HUES64 (cell line): ENCODE results near the gene DDAH1.

ENCODE experiments used
- H3K27ac ChIP-seq: 2 replicates; pipeline ENCODE4 v1.7.0; 2013; ENCODE audit warnings: low read depth, low read length, inconsistent platforms
- H3K27me3 ChIP-seq: 2 replicates; pipeline ENCODE4 v1.6.1; 2013; ENCODE audit warnings: mild to moderate bottlenecking, low read length; ENCODE audit not compliant: insufficient read depth
- H3K36me3 ChIP-seq: 2 replicates; pipeline ENCODE4 v1.6.1; 2013; ENCODE audit warnings: mild to moderate bottlenecking, low read length; ENCODE audit not compliant: insufficient read depth
- H3K4me1 ChIP-seq: 2 replicates; pipeline ENCODE4 v1.6.1; 2013; ENCODE audit warnings: mild to moderate bottlenecking, low read length, moderate library complexity; ENCODE audit not compliant: insufficient read depth
- H3K4me3 ChIP-seq: 2 replicates; pipeline ENCODE4 v1.5.1; 2013; ENCODE audit warnings: mild to moderate bottlenecking, low read length, moderate library complexity
- H3K9ac ChIP-seq: 2 replicates; pipeline ENCODE4 v1.6.1; 2013; ENCODE audit warnings: mild to moderate bottlenecking, low read depth, low read length
- H3K9me3 ChIP-seq: 2 replicates; pipeline ENCODE4 v1.6.1; 2013; ENCODE audit warnings: low read depth, low read length; ENCODE audit not compliant: insufficient read depth
- WGBS: fragments of 150-250, 120-280 bp; methylation state at CpG from one replicate; pipeline ENCODE4 v1.1.7; 2013; ENCODE audit warnings: missing lambda C conversion rate; 5-methylcytosine and 5-hydroxymethylcytosine counted together

Gene DDAH1

GRCh38 chr1:85490270-85490985 is 25.5 kb upstream of the DDAH1 start:
- H3K4me1 ChIP-seq: no peaks in the 10 kb centered on the region; the same call in 1 of the 2 replicates
- H3K4me3 ChIP-seq: no peak overlapping the region
- no peaks in the 10 kb centered on the region for H3K36me3 ChIP-seq
- no peaks in the 10 kb centered on the region for H3K9me3 ChIP-seq
- no peak overlapping the region for H3K9ac ChIP-seq
- WGBS: 100% methylated on average over 1 of the region's 1 CpG
- no peaks in the 10 kb centered on the region for H3K27me3 ChIP-seq
- no peak overlapping the region for H3K27ac ChIP-seq

GRCh38 chr1:85488126-85488525 is 23.2 kb upstream of the DDAH1 start:
- Histone ChIP-seq H3K27ac (no peak overlapping the region), H3K27me3 (no peaks in the 10 kb centered on the region), H3K4me1 (no peaks in the 10 kb centered on the region), H3K36me3 (no peaks in the 10 kb centered on the region), H3K9ac (no peak overlapping the region), H3K9me3 (no peaks in the 10 kb centered on the region), H3K4me3 (no peak overlapping the region)
- 100% methylated on average over 1 of the region's 1 CpG for WGBS

- Histone ChIP-seq H3K9ac (no peak overlapping the region), H3K4me3 (no peak overlapping the region), H3K27ac (no peak overlapping the region), H3K27me3 (no peaks in the 10 kb centered on the region), H3K9me3 (no peaks in the 10 kb centered on the region), H3K36me3 (no peaks in the 10 kb centered on the region), H3K4me1 (no peaks in the 10 kb centered on the region)
- WGBS: 93% methylated on average over 3 of the region's 3 CpGs
Observed at GRCh38 chr1:85485516-85485915, 20.6 kb upstream of the DDAH1 start.

- no peaks in the 10 kb centered on the region for H3K36me3 ChIP-seq
- 80% methylated on average over 1 of the region's 1 CpG for WGBS
- no peaks in the 10 kb centered on the region for H3K27me3 ChIP-seq
- H3K9ac ChIP-seq: no peak overlapping the region
- no peak overlapping the region for H3K4me3 ChIP-seq
- no peaks in the 10 kb centered on the region for H3K9me3 ChIP-seq
- no peak overlapping the region for H3K27ac ChIP-seq
- no peaks in the 10 kb centered on the region for H3K4me1 ChIP-seq
Observed at GRCh38 chr1:85484716-85485115, 19.8 kb upstream of the DDAH1 start.

GRCh38 chr1:85484264-85484663 is 19.3 kb upstream of the DDAH1 start:
- Histone ChIP-seq H3K36me3 (no peaks in the 10 kb centered on the region), H3K27ac (no peak overlapping the region), H3K9ac (no peak overlapping the region), H3K9me3 (no peaks in the 10 kb centered on the region), H3K4me1 (no peaks in the 10 kb centered on the region), H3K27me3 (no peaks in the 10 kb centered on the region), H3K4me3 (no peak overlapping the region)
- WGBS: 94% methylated on average over 2 of the region's 2 CpGs

GRCh38 chr1:85481688-85482087 is 16.7 kb upstream of the DDAH1 start:
- Histone ChIP-seq H3K9ac (no peak overlapping the region), H3K4me3 (no peak overlapping the region), H3K36me3 (no peaks in the 10 kb centered on the region), H3K27me3 (no peaks in the 10 kb centered on the region), H3K27ac (no peak overlapping the region), H3K9me3 (no peaks in the 10 kb centered on the region), H3K4me1 (no peaks in the 10 kb centered on the region)
- WGBS: 93% methylated on average over 3 of the region's 3 CpGs

GRCh38 chr1:85480566-85480965 is 15.6 kb upstream of the DDAH1 start:
- H3K9me3 ChIP-seq: no peaks in the 10 kb centered on the region
- H3K4me1 ChIP-seq: no peaks in the 10 kb centered on the region
- H3K4me3 ChIP-seq: no peak overlapping the region
- H3K36me3 ChIP-seq: no peaks in the 10 kb centered on the region
- H3K27me3 ChIP-seq: no peaks in the 10 kb centered on the region
- 100% methylated on average over 1 of the region's 2 CpGs for WGBS
- no peak overlapping the region for H3K9ac ChIP-seq
- no peak overlapping the region for H3K27ac ChIP-seq

- no peaks in the 10 kb centered on the region for H3K27me3 ChIP-seq
- no peak overlapping the region for H3K4me3 ChIP-seq
- H3K27ac ChIP-seq: no peak overlapping the region
- no peaks in the 10 kb centered on the region for H3K4me1 ChIP-seq
- no peaks in the 10 kb centered on the region for H3K9me3 ChIP-seq
- no peak overlapping the region for H3K9ac ChIP-seq
- H3K36me3 ChIP-seq: no peaks in the 10 kb centered on the region
- WGBS: 80% methylated on average over 1 of the region's 1 CpG
Observed at GRCh38 chr1:85479491-85479890, 14.5 kb upstream of the DDAH1 start.

- Histone ChIP-seq H3K9ac (no peak overlapping the region), H3K4me3 (no peak overlapping the region), H3K36me3 (no peaks in the 10 kb centered on the region), H3K27ac (no peak overlapping the region), H3K9me3 (no peaks in the 10 kb centered on the region), H3K27me3 (no peaks in the 10 kb centered on the region), H3K4me1 (no peaks in the 10 kb centered on the region)
- no CpG with 5 or more reads among the region's 1 CpG for WGBS
Observed at GRCh38 chr1:85478366-85478765, 13.4 kb upstream of the DDAH1 start.

GRCh38 chr1:85475055-85475454 is 10.1 kb upstream of the DDAH1 start:
- Histone ChIP-seq H3K9me3 (no peaks in the 10 kb centered on the region), H3K9ac (no peak overlapping the region), H3K27ac (no peak overlapping the region), H3K36me3 (no peaks in the 10 kb centered on the region), H3K27me3 (no peaks in the 10 kb centered on the region), H3K4me3 (no peak overlapping the region), H3K4me1 (no peaks in the 10 kb centered on the region)
- whole genome bisulfite sequencing: 89% methylated on average over 3 of the region's 3 CpGs

- no peaks in the 10 kb centered on the region for H3K36me3 ChIP-seq
- no peaks in the 10 kb centered on the region for H3K9me3 ChIP-seq
- no peak overlapping the region for H3K27ac ChIP-seq
- H3K27me3 ChIP-seq: no peaks in the 10 kb centered on the region
- no peak overlapping the region for H3K4me3 ChIP-seq
- H3K9ac ChIP-seq: no peak overlapping the region
- no peaks in the 10 kb centered on the region for H3K4me1 ChIP-seq
- 86% methylated on average over 6 of the region's 6 CpGs for WGBS
Observed at GRCh38 chr1:85473390-85473789, 8.4 kb upstream of the DDAH1 start.

GRCh38 chr1:85471558-85471957 is 6.6 kb upstream of the DDAH1 start:
- H3K4me1 ChIP-seq: no peaks in the 10 kb centered on the region
- H3K4me3 ChIP-seq: no peak overlapping the region
- no peaks in the 10 kb centered on the region for H3K9me3 ChIP-seq
- no peak overlapping the region for H3K27ac ChIP-seq
- H3K36me3 ChIP-seq: no peaks in the 10 kb centered on the region
- WGBS: 12% methylated on average over 1 of the region's 1 CpG
- 0 out of 2 replicates have a peak, but pooled peaks cover under 1% of the 10 kb centered on the region for H3K27me3 ChIP-seq
- no peak overlapping the region for H3K9ac ChIP-seq
